Ramos (cell line): Measurements from ENCODE around the gene KBTBD3.

Experiments
- in situ Hi-C: fragments of 300-500 bp; cut with MboI; formaldehyde crosslinking; loops from one replicate; pipeline ENCODE4 v1.14.3; 2022; ENCODE audit warnings: low sequenced_read_pairs; ENCODE audit not compliant: unreplicated experiment

KBTBD3 gene

GRCh38 chr11:106076919-106077608 is at the start of gene KBTBD3:
Gene KBTBD3 (minus strand): TSS chr11:106077347. CDS start chr11:106059097, 18,250 bp downstream.
- in situ Hi-C loops, result loop anchor here (5.0 kb wide), 1 partner anchor 55 kb away; the partner anchor contains the start of gene MSANTD4

GRCh38 chr11:106121570-106122320 is 44.6 kb upstream of the KBTBD3 start:
- in situ Hi-C loops, result no loop called here

- in situ Hi-C loops, result no loop called here
These were observed 28.8 kb upstream of the KBTBD3 start for GRCh38 chr11:106105986-106106385.

GRCh38 chr11:106101819-106102218 is 24.7 kb upstream of the KBTBD3 start:
- in situ Hi-C loops, result no loop called here

- in situ Hi-C loops, result no loop called here
These were observed 24.2 kb upstream of the KBTBD3 start for GRCh38 chr11:106101370-106101769.

- in situ Hi-C loops, result no loop called here
These were observed 21.9 kb upstream of the KBTBD3 start for GRCh38 chr11:106098893-106099553.

GRCh38 chr11:106092446-106092845 is 15.3 kb upstream of the KBTBD3 start:
- in situ Hi-C loops, result no loop called here

GRCh38 chr11:106091480-106092123 is 14.5 kb upstream of the KBTBD3 start:
- in situ Hi-C loops, result no loop called here

- in situ Hi-C loops, result no loop called here
These were observed 11.7 kb upstream of the KBTBD3 start for GRCh38 chr11:106088896-106089295.

- in situ Hi-C loops, result no loop called here
These were observed 10.8 kb upstream of the KBTBD3 start for GRCh38 chr11:106087815-106088435.

GRCh38 chr11:106086850-106087249 is 9.7 kb upstream of the KBTBD3 start:
- in situ Hi-C loops, result no loop called here

- in situ Hi-C loops, result no loop called here
These were observed 9.0 kb upstream of the KBTBD3 start for GRCh38 chr11:106086135-106086534.

- in situ Hi-C loops, result no loop called here
These were observed 4.9 kb upstream of the KBTBD3 start for GRCh38 chr11:106082096-106082495.

GRCh38 chr11:106077609-106078455 is 685 bp upstream of the KBTBD3 start, which contains the start of gene AASDHPPT:
Gene AASDHPPT (plus strand): TSS chr11:106077662. CDS start chr11:106077711, 49 bp downstream.
- in situ Hi-C loops, result loop anchor here (5.0 kb wide), 1 partner anchor 56 kb away; the partner anchor contains the start of gene MSANTD4

- in situ Hi-C loops, result loop anchor here (5.0 kb wide), 1 partner anchor 54 kb away; the partner anchor contains the start of gene MSANTD4
These were observed 802 bp downstream of the KBTBD3 start for GRCh38 chr11:106076171-106076918.

GRCh38 chr11:106072804-106073203 is 4.3 kb downstream of the KBTBD3 start:
- in situ Hi-C loops, result no loop called here

GRCh38 chr11:106070606-106071005 is 6.5 kb downstream of the KBTBD3 start:
- in situ Hi-C loops, result no loop called here

- in situ Hi-C loops, result no loop called here
These were observed 14.1 kb downstream of the KBTBD3 start for GRCh38 chr11:106063009-106063408.
